GM04503 (cell line): ENCODE results near the gene FBXL19.

Experiments used
- DNase-seq: peaks from one replicate; pipeline ENCODE4 v3.0.0-alpha.2; 2012; ENCODE audit warnings: low read depth

FBXL19 gene

DNA sequence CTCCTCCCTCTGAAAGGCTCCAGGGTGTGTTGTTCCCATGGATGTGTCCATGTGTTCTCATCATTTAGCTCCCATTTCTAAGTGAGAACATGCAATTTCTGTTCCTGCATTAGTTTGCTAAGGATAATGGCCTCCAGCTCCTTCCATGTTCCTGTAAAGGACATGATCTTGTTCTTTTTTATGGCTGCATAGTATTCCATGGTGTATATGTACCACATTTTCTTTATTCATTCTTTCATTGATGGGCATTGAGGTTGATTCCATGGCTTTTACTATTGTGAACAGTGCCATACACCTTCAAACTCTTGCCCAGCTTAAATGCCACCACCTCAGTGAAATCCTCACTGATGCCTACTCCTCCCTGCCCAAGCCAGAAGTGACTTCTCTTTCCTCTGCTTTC is 21.0 kb downstream of the FBXL19 start:
- no peak for DNase-seq

- no peak for DNase-seq
These were observed 23.5 kb downstream of the FBXL19 start for GRCh38 chr16:30946671-30947540.

DNA sequence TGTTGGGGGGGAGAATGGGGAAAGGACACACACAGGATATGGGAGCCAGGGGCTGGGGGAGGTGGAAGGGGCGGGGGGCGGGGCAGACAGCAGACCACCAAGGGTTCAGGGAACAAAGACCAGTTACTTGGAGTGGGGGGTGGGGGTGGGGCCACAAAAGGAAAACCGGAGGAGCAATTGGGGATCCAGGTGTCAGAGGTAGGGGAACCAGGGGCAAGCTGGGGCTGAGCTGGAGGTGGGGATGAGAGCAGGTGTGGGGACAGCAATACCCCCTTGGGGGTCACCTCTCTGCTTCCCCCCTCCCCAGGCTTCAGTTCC is 24.1 kb downstream of the FBXL19 start:
- DNase-seq = no peak

DNA sequence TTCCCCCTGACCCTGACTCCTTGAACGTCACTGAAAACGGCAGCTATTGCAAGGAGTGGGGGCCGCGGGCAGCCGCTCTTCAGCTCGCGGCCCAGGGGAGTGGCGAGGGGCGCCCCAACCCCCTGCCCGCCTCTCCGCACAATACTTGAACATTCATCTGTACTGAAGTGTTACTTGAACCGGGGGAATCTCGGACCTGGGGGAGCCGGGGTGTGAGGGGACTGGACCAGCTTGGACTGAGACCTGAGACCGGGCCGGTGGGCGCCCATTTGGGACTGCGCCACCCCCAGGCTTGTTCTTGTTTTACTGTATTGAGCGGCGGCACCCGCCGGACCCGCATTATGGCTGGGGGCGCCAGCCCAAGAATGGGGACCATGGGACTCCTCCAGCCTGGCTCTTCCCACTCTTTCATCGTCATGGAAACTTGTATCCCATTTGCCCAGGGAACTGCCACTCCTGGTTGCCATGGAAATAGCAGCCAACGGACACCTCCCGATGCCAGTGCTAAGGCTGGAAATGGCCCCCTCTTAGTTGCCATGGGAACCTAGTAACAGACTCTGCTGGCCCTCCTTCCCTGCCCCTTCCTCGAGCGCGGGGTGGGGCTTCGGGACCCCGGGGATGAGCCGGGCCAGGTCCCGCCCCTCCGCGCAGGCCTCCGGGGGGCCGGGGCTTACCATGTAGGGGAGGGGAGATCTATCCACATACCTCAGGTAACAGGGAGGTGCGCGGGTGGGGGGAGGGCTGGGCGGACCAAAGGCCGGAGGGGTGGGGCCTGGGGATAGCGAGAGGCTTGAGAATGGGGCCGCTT is 24.7 kb downstream of the FBXL19 start:
- peak; percentile 94 for DNase-seq

DNA sequence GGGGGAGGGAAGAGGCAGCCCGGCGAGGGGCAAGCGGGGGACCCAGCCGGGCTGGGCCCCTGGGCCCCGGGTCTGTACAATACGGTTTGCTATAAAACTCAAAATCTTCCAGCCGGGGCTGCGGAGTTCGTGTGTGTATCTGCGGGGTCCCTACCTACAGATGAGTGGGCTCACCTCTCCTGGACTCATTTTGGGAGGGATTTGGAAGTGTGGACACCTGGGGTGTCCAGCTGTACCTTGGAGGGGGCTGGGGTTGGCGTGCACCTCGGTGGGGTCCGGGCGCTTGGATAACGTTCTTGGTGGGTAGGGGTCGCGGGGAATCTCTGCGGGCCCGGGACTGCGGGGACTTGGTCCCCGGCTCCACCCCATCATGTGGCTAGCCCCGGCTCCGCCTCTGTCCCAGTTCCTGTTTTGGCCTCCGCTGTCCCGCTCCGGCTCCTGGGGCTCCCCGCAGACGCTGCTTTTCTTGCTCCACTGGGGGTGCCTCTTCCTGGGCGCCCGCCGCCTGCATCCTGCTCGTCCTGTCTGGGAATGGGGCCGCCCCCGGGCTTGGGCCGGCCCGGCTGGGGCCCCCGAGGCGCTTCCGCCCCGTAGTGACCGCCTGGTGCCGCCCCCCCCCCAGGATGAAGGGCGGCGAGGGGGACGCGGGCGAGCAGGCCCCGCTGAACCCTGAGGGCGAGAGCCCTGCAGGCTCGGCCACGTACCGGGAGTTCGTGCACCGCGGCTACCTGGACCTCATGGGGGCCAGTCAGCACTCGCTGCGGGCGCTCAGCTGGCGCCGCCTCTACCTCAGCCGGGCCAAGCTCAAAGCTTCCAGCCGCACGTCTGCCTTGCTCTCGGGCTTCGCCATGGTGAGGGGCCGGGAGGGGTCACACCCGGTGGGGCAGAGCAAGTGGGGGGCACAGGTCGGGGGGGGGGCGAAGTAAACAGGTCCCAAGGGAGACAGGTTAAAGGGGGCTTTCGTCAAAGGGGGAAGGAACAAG is 25.6 kb downstream of the FBXL19 start, which contains the start of gene ORAI3:
TSS of gene ORAI3 (plus strand) at position 402 of the 983 bp plus-strand sequence. CDS start at position 624, 222 bp downstream.
- DNase-seq = no peak

- peak; percentile 60 for DNase-seq
These were observed 26.5 kb downstream of the FBXL19 start for GRCh38 chr16:30949650-30950515.

GRCh38 chr16:30950516-30951065 is 27.2 kb downstream of the FBXL19 start:
- DNase-seq = no peak

- no peak for DNase-seq
These were observed 27.8 kb downstream of the FBXL19 start for GRCh38 chr16:30951193-30951592.

- DNase-seq = no peak
These were observed 28.4 kb downstream of the FBXL19 start for GRCh38 chr16:30951750-30952149.

DNA sequence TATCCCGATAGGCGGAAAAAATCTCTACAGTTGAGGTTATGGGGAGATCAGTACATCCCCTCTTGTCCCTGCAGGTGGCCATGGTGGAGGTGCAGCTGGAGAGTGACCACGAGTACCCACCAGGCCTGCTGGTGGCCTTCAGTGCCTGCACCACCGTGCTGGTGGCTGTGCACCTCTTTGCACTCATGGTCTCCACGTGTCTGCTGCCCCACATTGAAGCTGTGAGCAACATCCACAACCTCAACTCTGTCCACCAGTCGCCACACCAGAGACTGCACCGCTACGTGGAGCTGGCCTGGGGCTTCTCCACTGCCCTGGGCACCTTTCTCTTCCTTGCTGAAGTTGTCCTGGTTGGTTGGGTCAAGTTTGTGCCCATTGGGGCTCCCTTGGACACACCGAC is 29.7 kb downstream of the FBXL19 start:
- DNase-seq = no peak

DNA sequence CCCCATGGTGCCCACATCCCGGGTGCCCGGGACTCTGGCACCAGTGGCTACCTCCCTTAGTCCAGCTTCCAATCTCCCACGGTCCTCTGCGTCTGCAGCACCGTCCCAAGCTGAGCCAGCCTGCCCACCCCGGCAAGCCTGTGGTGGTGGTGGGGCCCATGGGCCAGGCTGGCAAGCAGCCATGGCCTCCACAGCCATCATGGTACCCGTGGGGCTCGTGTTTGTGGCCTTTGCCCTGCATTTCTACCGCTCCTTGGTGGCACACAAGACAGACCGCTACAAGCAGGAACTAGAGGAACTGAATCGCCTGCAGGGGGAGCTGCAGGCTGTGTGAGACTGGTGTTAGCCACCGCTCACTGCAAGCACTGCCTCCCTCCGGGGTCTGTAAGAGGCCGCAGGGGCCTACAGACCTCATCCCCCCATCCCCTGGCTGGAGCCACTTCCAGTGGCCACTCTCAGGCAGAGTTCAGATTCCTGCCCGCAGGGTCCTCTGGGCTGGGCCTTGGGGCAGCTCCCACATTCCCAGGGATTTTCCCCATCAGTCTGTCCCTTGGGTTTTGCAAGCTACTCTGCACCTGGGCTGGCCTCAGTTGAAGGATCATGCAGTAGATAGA is 30.2 kb downstream of the FBXL19 start:
- DNase-seq = no peak

DNA sequence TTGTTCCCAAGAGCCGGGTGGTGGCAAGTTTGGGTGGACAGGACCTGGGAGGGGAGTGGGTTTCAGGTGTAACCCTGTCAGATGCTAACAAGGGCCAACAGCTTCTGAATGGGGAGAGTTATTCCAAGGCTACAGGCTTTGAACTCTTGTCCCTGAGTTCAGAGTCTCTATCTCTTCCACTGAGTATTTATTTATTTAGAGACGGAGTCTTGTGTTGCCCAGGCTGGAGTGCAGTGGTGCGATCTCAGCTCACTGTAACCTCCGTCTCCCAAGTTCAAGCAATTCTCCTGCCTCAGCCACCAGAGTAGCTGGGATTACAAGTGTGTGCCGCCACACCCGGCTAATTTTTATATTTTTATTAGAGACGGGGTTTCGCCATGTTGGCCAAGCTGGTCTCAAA is 31.6 kb downstream of the FBXL19 start:
- DNase-seq = no peak

DNA sequence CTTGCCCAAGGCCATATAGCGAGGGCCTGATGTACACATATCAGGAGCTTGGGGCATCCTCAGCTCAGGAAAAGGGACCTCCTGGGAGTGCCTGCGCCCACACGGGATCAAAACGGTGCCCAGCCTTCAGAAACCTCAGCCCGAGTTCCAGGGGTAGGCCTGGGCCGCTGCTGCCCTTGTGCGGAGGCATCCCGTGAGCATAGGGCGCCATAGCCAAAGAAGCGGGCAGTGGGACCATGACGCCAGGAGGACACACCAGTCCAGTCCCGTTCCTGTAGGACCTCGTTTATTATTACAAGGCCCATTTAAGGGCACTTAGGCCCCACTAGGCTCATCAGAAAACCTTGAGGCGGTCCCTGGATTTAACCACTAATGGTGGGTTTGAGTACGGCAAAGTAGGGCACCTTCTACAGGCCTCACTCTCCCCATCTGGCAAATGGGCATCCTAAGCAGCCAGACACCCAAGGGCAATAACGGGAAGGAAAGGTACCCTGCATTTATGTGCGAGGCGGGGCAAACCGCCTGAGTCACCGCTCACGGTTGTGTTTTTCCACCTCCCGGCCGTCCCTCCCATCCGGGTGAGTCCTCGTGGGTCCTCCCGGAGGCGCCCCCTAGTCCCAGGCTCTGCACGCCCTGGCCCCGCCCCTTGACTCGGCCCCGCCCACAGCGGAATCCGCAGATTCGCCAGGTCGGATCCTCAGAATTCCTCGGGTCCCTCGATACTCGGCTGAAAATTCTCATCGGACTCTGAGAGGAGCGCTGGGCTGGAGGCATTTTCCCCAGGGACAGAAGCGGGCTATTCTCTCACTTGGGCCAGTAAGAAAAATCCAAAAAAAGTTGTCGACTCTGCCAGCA is 33.5 kb downstream of the FBXL19 start:
- no peak for DNase-seq

- DNase-seq = peak; percentile 75
These were observed 34.2 kb downstream of the FBXL19 start, which contains the start of gene SETD1A for GRCh38 chr16:30957456-30958174. Gene SETD1A, plus strand, starts transcription at chr16:30957754. Its CDS starts 978 bp downstream, at chr16:30958732.

GRCh38 chr16:30958175-30959079 is 35.1 kb downstream of the FBXL19 start:
- no peak for DNase-seq

GRCh38 chr16:30961384-30961783 is 38.0 kb downstream of the FBXL19 start:
- DNase-seq = no peak

- no peak for DNase-seq
These were observed 40.6 kb downstream of the FBXL19 start for GRCh38 chr16:30963925-30964511.
